Measurements from ENCODE around the gene OR51A7. TPM values are rescaled to one million over a fixed set of nuclear protein-coding genes. Genes with fewer than 3 reads are reported as not detected.
"Not testable (repeated sequence)": the region's sequence is repeated elsewhere in the genome, so short reads cannot be mapped to it uniquely, and the experiment has no call there.

OR51A7 gene
- total and polyA plus RNA-seq, 3 experiments from 2014 or later: not detected

GRCh38 chr11:4924239-4924638 lies 20.7 kb downstream of the OR51A7 start, which contains the start of gene OR51G1:
Gene OR51G1, minus strand, starts transcription at chr11:4924339. Its CDS starts 0 bp downstream, at chr11:4924339.
- no peak within 1 kb of the TSS for H3K4me3 Mint-ChIP-seq
- no peaks in the 10 kb centered on the region for H3K4me1 ChIP-seq (ENCODE audit: insufficient read depth, low read length)
- H3K27ac ChIP-seq (ENCODE audit: low read depth, low read length): no peak within 1 kb of the TSS
- no peaks in the 10 kb centered on the region for H3K27me3 ChIP-seq (ENCODE audit: insufficient read depth, low read length, poor library complexity, severe bottlenecking)
- H3K27ac Mint-ChIP-seq: peak within 1 kb of the TSS in 1 of 8 donors; percentile 3
- no peaks in the 10 kb centered on the region for H3K36me3 ChIP-seq (ENCODE audit: insufficient read depth, low read length)
- ChIA-PET POLR2A (no interaction called here), CTCF (no interaction called here)
- no peaks in the 10 kb centered on the region for H3K36me3 Mint-ChIP-seq
- peaks cover 6 to 13% of the 10 kb centered on the region in 2 donors for H3K27me3 Mint-ChIP-seq
- H3K9me3 ChIP-seq (ENCODE audit: low read length): no peaks in the 10 kb centered on the region
- H3K4me1 Mint-ChIP-seq: no peaks in the 10 kb centered on the region
- H3K9me3 Mint-ChIP-seq: no peaks in the 10 kb centered on the region
- H3K4me3 ChIP-seq (ENCODE audit: low read length): no peak within 1 kb of the TSS
- no peak for DNase-seq

- Histone ChIP-seq H3K27ac (ENCODE audit: low read depth, low read length) (no peak overlapping the region), H3K36me3 (ENCODE audit: insufficient read depth, low read length) (no peaks in the 10 kb centered on the region), H3K4me1 (ENCODE audit: insufficient read depth, low read length) (no peaks in the 10 kb centered on the region), H3K27me3 (ENCODE audit: insufficient read depth, low read length, poor library complexity, severe bottlenecking) (no peaks in the 10 kb centered on the region), H3K9me3 (ENCODE audit: low read length) (no peaks in the 10 kb centered on the region), H3K4me3 (ENCODE audit: low read length) (no peak overlapping the region)
- Mint-ChIP-seq H3K4me1 (no peaks in the 10 kb centered on the region), H3K27ac (no peak overlapping the region), H3K27me3 (peaks cover 8 to 13% of the 10 kb centered on the region in 2 donors), H3K36me3 (no peaks in the 10 kb centered on the region), H3K9me3 (no peaks in the 10 kb centered on the region), H3K4me3 (no peak overlapping the region)
- no peak for DNase-seq
- CTCF ChIA-PET: no interaction called here
- POLR2A ChIA-PET: no interaction called here
These were observed 23.0 kb downstream of the OR51A7 start for GRCh38 chr11:4926608-4927007.

GRCh38 chr11:4932751-4933150 lies 29.2 kb downstream of the OR51A7 start:
- Histone ChIP-seq H3K36me3 (ENCODE audit: insufficient read depth, low read length) (no peaks in the 10 kb centered on the region), H3K27me3 (ENCODE audit: insufficient read depth, low read length, poor library complexity, severe bottlenecking) (no peaks in the 10 kb centered on the region), H3K27ac (ENCODE audit: low read depth, low read length) (no peak overlapping the region), H3K9me3 (ENCODE audit: low read length) (no peaks in the 10 kb centered on the region), H3K4me1 (ENCODE audit: insufficient read depth, low read length) (no peaks in the 10 kb centered on the region), H3K4me3 (ENCODE audit: low read length) (no peak overlapping the region)
- DNase-seq: no peak
- H3K4me3 Mint-ChIP-seq: no peak overlapping the region
- peaks cover 0 to 2% of the 10 kb centered on the region in 2 donors for H3K27me3 Mint-ChIP-seq
- no peaks in the 10 kb centered on the region for H3K36me3 Mint-ChIP-seq
- no peaks in the 10 kb centered on the region for H3K4me1 Mint-ChIP-seq
- no peak overlapping the region for H3K27ac Mint-ChIP-seq
- ChIA-PET CTCF (no interaction called here), POLR2A (no interaction called here)
- H3K9me3 Mint-ChIP-seq: peaks cover 0 to 2% (median 0%) of the 10 kb centered on the region in 5 donors

DNA sequence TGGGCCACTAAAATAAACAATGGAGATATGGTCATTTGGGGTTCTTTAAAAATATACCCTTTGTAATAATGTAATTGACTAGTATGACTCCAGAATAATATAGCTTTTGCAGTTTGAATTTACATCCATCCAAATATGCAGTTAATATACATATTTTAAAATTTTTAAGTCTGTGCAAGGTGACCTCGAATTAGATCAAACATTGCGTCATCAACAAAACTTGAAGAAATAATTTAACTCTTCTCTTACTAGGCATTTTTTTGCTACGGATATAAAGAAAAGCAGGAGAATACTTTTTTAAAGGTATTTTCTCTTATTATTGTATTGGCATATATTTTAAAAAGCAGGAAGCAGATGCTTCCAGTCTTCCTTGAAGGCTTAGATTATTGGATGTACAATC lies 33.2 kb downstream of the OR51A7 start:
- H3K4me1 Mint-ChIP-seq: no peaks in the 10 kb centered on the region
- Histone ChIP-seq H3K27ac (ENCODE audit: low read depth, low read length) (no peak overlapping the region), H3K4me1 (ENCODE audit: insufficient read depth, low read length) (no peaks in the 10 kb centered on the region), H3K4me3 (ENCODE audit: low read length) (no peak overlapping the region), H3K36me3 (ENCODE audit: insufficient read depth, low read length) (no peaks in the 10 kb centered on the region), H3K9me3 (ENCODE audit: low read length) (no peaks in the 10 kb centered on the region), H3K27me3 (ENCODE audit: insufficient read depth, low read length, poor library complexity, severe bottlenecking) (no peaks in the 10 kb centered on the region)
- H3K27ac Mint-ChIP-seq: no peak overlapping the region
- peaks cover 0 to 2% (median 0%) of the 10 kb centered on the region in 5 donors for H3K9me3 Mint-ChIP-seq
- ChIA-PET POLR2A (no interaction called here), CTCF (no interaction called here)
- DNase-seq: no peak
- no peak overlapping the region for H3K4me3 Mint-ChIP-seq
- H3K27me3 Mint-ChIP-seq: no peaks in the 10 kb centered on the region
- H3K36me3 Mint-ChIP-seq: no peaks in the 10 kb centered on the region

- Histone ChIP-seq H3K4me3 (ENCODE audit: low read length) (no peak within 1 kb of the TSS), H3K36me3 (ENCODE audit: insufficient read depth, low read length) (no peaks in the 10 kb centered on the region), H3K27me3 (ENCODE audit: insufficient read depth, low read length, poor library complexity, severe bottlenecking) (no peaks in the 10 kb centered on the region), H3K27ac (ENCODE audit: low read depth, low read length) (no peak within 1 kb of the TSS), H3K9me3 (ENCODE audit: low read length) (no peaks in the 10 kb centered on the region), H3K4me1 (ENCODE audit: insufficient read depth, low read length) (no peaks in the 10 kb centered on the region)
- Mint-ChIP-seq H3K27ac (no peak within 1 kb of the TSS), H3K9me3 (peaks cover 0 to 2% (median 0%) of the 10 kb centered on the region in 5 donors), H3K36me3 (no peaks in the 10 kb centered on the region), H3K4me1 (no peaks in the 10 kb centered on the region), H3K4me3 (no peak within 1 kb of the TSS), H3K27me3 (no peaks in the 10 kb centered on the region)
- CTCF ChIA-PET: no interaction called here
- no peak for DNase-seq
- POLR2A ChIA-PET: no interaction called here
These were observed 43.9 kb downstream of the OR51A7 start, which contains the start of gene OR51A4 for GRCh38 chr11:4947505-4947904. Gene OR51A4, minus strand, starts transcription at chr11:4947605. Its CDS starts 505 bp downstream, at chr11:4947100.

GRCh38 chr11:4955613-4956012 lies 52.0 kb downstream of the OR51A7 start, which contains the start of gene OR51A2:
Gene OR51A2, minus strand, starts transcription at chr11:4955713. Its CDS starts 0 bp downstream, at chr11:4955713.
- DNase-seq; POLR2A ChIA-PET; H3K4me3 ChIP-seq (ENCODE audit: low read length); H3K9me3 ChIP-seq (ENCODE audit: low read length); H3K36me3 ChIP-seq (ENCODE audit: insufficient read depth, low read length); H3K4me1 ChIP-seq (ENCODE audit: insufficient read depth, low read length); H3K27me3 Mint-ChIP-seq; H3K4me3 Mint-ChIP-seq; H3K9me3 Mint-ChIP-seq; H3K4me1 Mint-ChIP-seq; CTCF ChIA-PET; H3K36me3 Mint-ChIP-seq; H3K27ac ChIP-seq (ENCODE audit: low read depth, low read length); H3K27ac Mint-ChIP-seq; H3K27me3 ChIP-seq (ENCODE audit: insufficient read depth, low read length, poor library complexity, severe bottlenecking): not testable (repeated sequence)

GRCh38 chr11:4957396-4957795 lies 53.8 kb downstream of the OR51A7 start:
- H3K27me3 ChIP-seq (ENCODE audit: insufficient read depth, low read length, poor library complexity, severe bottlenecking): no peaks in the 10 kb centered on the region
- H3K27ac Mint-ChIP-seq: no peak overlapping the region
- no peak overlapping the region for H3K27ac ChIP-seq (ENCODE audit: low read depth, low read length)
- no peaks in the 10 kb centered on the region for H3K4me1 Mint-ChIP-seq
- ChIA-PET POLR2A (no interaction called here), CTCF (no interaction called here)
- H3K36me3 Mint-ChIP-seq: no peaks in the 10 kb centered on the region
- H3K4me3 ChIP-seq (ENCODE audit: low read length): no peak overlapping the region
- no peak overlapping the region for H3K4me3 Mint-ChIP-seq
- DNase-seq: no peak
- no peaks in the 10 kb centered on the region for H3K27me3 Mint-ChIP-seq
- peaks cover 0 to 2% (median 0%) of the 10 kb centered on the region in 5 donors for H3K9me3 Mint-ChIP-seq
- no peaks in the 10 kb centered on the region for H3K9me3 ChIP-seq (ENCODE audit: low read length)
- H3K4me1 ChIP-seq (ENCODE audit: insufficient read depth, low read length): no peaks in the 10 kb centered on the region
- H3K36me3 ChIP-seq (ENCODE audit: insufficient read depth, low read length): no peaks in the 10 kb centered on the region
